Adrenal gland (tissue), 12 donors: Measurements from ENCODE around the gene MRPL55. TPM values are rescaled to one million over a fixed set of nuclear protein-coding genes. Genes with fewer than 3 reads are reported as not detected.

ENCODE experiments used
- DNase-seq, 7 donors: peaks; one replicate each; pipeline ENCODE4 v3.0.0-alpha.2; 2019 to 2020
- H3K27ac ChIP-seq, 5 donors: fragments of 200-600 bp; sonication (generic) in 4 of 5; 1 replicate in 3 of 5; 2 replicates in 2 of 5; pipeline versions ENCODE4 v1.5.1 to v1.8.0; 2016 to 2020; ENCODE audit warnings: mild to moderate bottlenecking in 1 of 5
- H3K27me3 ChIP-seq: fragments of 200-600 bp; 2 replicates; pipeline ENCODE4 v1.8.0; 2021
- H3K36me3 ChIP-seq, 2 donors: fragments of 200-600 bp; replicated peaks in 1 of 2; 1 replicate in 1 of 2; 2 replicates in 1 of 2; pipeline versions ENCODE4 v1.5.1 to v1.8.0; 2018 to 2022
- H3K4me1 ChIP-seq, 2 donors: fragments of 200-600 bp; replicated peaks in 1 of 2; 1 replicate in 1 of 2; 2 replicates in 1 of 2; pipeline versions ENCODE4 v1.5.1 to v1.8.0; 2018 to 2021
- H3K4me3 ChIP-seq, 4 donors: fragments of 200-600 bp; sonication (generic) in 3 of 4; one replicate each; pipeline ENCODE4 v1.5.1; 2016 to 2018
- H3K9me3 ChIP-seq, 3 donors: fragments of 200-600 bp; sonication (generic) in 1 of 3; replicated peaks in 1 of 3; 1 replicate in 2 of 3; 2 replicates in 1 of 3; pipeline versions ENCODE4 v1.5.1 to v1.8.0; 2016 to 2021
- POLR2A ChIP-seq, 2 donors: fragments of 450-650 bp; IDR thresholded peaks; one replicate each; pipeline ENCODE4 v1.6.1; 2017; ENCODE audit warnings: antibody characterized with exemption in 2 of 2, mild to moderate bottlenecking in 2 of 2, moderate library complexity in 1 of 2
- WGBS, 4 donors: extraction: QIAGEN DNeasy Blood & Tissue Kit in 2 of 4; methylation state at CpG; one replicate each; pipeline versions ENCODE4 v1.1.5 to v1.1.7; 2013 to 2017; 5-methylcytosine and 5-hydroxymethylcytosine counted together
- intact Hi-C, 2 donors: fragments of 100-400 bp; cut with DNase I; formaldehyde crosslinking; loops; one replicate each; pipeline versions ENCODE4 v1.14.1 to v1.15.0; 2022 to 2023
- polyA plus RNA-seq, 3 donors: library from polyadenylated mRNA; stranded (reverse); fragments of 200-250 nt in 2 of 3; fragments of 350-450 nt in 1 of 3; fragmentation: Illumina TruSeq in 1 of 3; extraction: RNeasy Lipid Tissue Mini Kit (QIAGEN cat#74804) in 1 of 3; gene quantifications; one replicate each; pipeline ENCODE4 v1.2.3, GENCODE V29; 2013 to 2014
- total RNA-seq, 9 donors: library from RNA; depleted of rRNA in 4 of 9; stranded (reverse); fragments of >200 nt in 4 of 9; fragments of 120-200 nt in 1 of 9; fragmentation: NEBNext Ultra II Directional in 1 of 9; extraction: Animal tissue kit (Norgen Biotek cat#: 25700) in 1 of 9; gene quantifications; one replicate each; pipeline versions ENCODE4 v1.1.0 to v1.2.4, GENCODE V29; 2013 to 2023
- TF ChIP-seq, protein P1 (sequence below), 6 experiments: fragments of 450-650 bp in 4 of 6; fragments of 200-600 bp in 2 of 6; sonication (generic) in 1 of 6; IDR thresholded peaks; 1 replicate in 5 of 6; 2 replicates in 1 of 6; pipeline versions ENCODE4 v1.5.1 to v1.8.0; 2016 to 2021; ENCODE audit warnings: antibody characterized with exemption in 6 of 6, mild to moderate bottlenecking in 2 of 6, moderate library complexity in 1 of 6
- donor health status: healthy with polysubstance abuse.
- donor health status: Bipolar disorder and iron deficiency.
- donor health status: DM: yes; HTN: yes; CAD: no.
- donor health status: DM: no; HTN: no; CAD: no.
- donor health status: DM: no; HTN: no; CAD: no.
- donor health status: DM: yes; HTN: yes; CAD: no.

Gene MRPL55
- total and polyA plus RNA-seq, 12 donors: 25.1 to 309 (median 70.8) TPM

- TF ChIP-seq, protein P1, sequence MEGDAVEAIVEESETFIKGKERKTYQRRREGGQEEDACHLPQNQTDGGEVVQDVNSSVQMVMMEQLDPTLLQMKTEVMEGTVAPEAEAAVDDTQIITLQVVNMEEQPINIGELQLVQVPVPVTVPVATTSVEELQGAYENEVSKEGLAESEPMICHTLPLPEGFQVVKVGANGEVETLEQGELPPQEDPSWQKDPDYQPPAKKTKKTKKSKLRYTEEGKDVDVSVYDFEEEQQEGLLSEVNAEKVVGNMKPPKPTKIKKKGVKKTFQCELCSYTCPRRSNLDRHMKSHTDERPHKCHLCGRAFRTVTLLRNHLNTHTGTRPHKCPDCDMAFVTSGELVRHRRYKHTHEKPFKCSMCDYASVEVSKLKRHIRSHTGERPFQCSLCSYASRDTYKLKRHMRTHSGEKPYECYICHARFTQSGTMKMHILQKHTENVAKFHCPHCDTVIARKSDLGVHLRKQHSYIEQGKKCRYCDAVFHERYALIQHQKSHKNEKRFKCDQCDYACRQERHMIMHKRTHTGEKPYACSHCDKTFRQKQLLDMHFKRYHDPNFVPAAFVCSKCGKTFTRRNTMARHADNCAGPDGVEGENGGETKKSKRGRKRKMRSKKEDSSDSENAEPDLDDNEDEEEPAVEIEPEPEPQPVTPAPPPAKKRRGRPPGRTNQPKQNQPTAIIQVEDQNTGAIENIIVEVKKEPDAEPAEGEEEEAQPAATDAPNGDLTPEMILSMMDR (IDR thresholded peaks at IDR 0.05): no peak
- no peak for TF ChIP-seq POLR2A (IDR thresholded peaks at IDR 0.05)
- Histone ChIP-seq H3K4me1 (peaks cover 31 to 63% of the 10 kb centered on the region in 2 donors), H3K27me3 (no peaks in the 10 kb centered on the region), H3K4me3 (no peak overlapping the region), H3K27ac (no peak overlapping the region), H3K36me3 (peaks cover 0 to 27% of the 10 kb centered on the region in 2 donors), H3K9me3 (peaks cover 0 to 9% (median 0%) of the 10 kb centered on the region in 3 donors)
- 90 to 96% (median 95%) methylated on average over 20 of the region's 20 CpGs for WGBS, 4 donors
- intact Hi-C loops: no loop called here
- DNase-seq: peak in 4 of 7 donors; percentile 0 to 49 (median 16)
Measured at GRCh38 chr1:228093050-228093906, 15.8 kb downstream of the MRPL55 start.

DNA sequence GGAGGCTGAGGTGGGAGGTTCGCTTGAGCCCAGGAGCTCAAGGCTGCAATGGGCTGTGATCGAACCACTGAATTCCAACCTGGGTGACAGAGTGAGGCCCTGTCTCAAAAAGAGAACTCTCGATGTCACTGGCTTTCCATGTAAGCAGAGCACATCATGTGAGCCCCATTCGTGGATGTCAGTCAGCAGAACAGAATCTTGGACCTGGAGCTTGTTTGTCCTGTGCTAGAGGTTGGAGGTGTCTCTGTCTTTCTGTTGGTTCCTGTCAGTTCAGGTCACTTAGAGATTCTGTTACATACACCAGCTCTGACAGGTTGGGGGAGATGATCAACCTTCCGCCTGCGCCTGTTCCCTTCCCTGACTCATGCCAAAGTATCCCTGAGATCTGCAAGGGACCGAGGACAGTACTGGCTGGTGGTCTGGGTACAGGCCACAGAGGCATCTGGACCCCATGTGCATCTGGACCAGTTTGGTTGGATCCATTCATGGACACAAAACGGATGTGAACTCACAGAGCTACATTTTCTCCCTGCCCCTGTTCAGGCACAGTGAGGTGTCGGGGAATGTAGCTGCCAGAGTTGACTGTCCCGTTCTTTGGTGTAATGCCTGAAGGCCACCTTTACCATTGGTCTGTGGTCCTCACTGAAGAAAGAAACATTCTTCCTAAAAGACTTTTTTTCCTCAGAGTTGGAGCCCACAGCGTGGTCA lies 16.6 kb downstream of the MRPL55 start:
- Histone ChIP-seq H3K27me3 (no peaks in the 10 kb centered on the region), H3K9me3 (peaks cover 0 to 9% (median 0%) of the 10 kb centered on the region in 3 donors), H3K36me3 (peaks cover 0 to 20% of the 10 kb centered on the region in 2 donors), H3K4me1 (peaks cover 39 to 71% of the 10 kb centered on the region in 2 donors), H3K27ac (peak overlapping the region in 1 of 5 donors; percentile 64), H3K4me3 (no peak overlapping the region)
- 77 to 86% (median 83%) methylated on average over 9 to 11 of the region's 11 CpGs for WGBS, 4 donors
- TF ChIP-seq, protein P1 (IDR thresholded peaks at IDR 0.05): no peak
- no peak for TF ChIP-seq POLR2A (IDR thresholded peaks at IDR 0.05)
- peak in 4 of 7 donors; percentile 1 to 51 (median 10) for DNase-seq
- intact Hi-C loops: no loop called here

DNA sequence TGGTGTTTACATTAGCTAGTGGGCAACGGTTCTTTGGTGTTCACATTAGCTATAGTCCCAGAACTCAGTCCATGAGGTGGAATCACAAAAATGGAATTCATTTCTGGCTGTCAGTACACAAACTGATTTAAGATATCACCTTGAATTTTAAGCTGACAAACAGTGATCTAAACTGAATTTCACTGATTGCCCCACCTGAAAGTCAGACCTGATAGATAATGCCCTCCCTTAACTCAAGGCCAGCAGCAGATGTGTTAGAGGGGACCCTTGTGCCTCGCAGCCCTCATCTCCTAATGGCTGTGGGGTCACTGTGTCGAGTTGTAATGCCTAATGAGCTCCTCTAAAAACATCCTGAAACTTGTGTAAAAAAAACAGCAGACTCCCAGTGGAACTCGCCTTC lies 18.0 kb downstream of the MRPL55 start:
- Histone ChIP-seq H3K4me1 (peaks cover 53 to 79% of the 10 kb centered on the region in 2 donors), H3K9me3 (peaks cover 0 to 9% (median 0%) of the 10 kb centered on the region in 3 donors)
- DNase-seq: no peak

More for the DNA sequence above, 18.0 kb downstream of the MRPL55 start:
- Histone ChIP-seq H3K4me3 (no peak overlapping the region), H3K27me3 (no peaks in the 10 kb centered on the region), H3K36me3 (peaks cover 0 to 14% of the 10 kb centered on the region in 2 donors), H3K27ac (peak overlapping the region in 4 of 5 donors; percentile 16 to 64 (median 42))
- TF ChIP-seq POLR2A (IDR thresholded peaks at IDR 0.05): no peak
- TF ChIP-seq, protein P1 (IDR thresholded peaks at IDR 0.05): no peak
- intact Hi-C loops: no loop called here
- 48 to 58% (median 53%) methylated on average over 4 of the region's 4 CpGs for WGBS, 4 donors
